GM18867 (cell line): ENCODE results near the gene AK8.
"Not testable (repeated sequence)": the region's sequence is repeated elsewhere in the genome, so short reads cannot be mapped to it uniquely, and the experiment has no call there.

ENCODE experiments used
- ATAC-seq: cut with Tn5 transposase; IDR thresholded peaks from one replicate; pipeline ENCODE4 v1.9.1; 2021; ENCODE audit warnings: mild to moderate bottlenecking, moderate library complexity; ENCODE audit not compliant: unreplicated experiment

Gene AK8

GRCh38 chr9:132722564-132723065 is 155.5 kb downstream of the AK8 start:
- no peak for ATAC-seq

GRCh38 chr9:132721661-132722060 is 156.4 kb downstream of the AK8 start:
- ATAC-seq: no peak

- not testable (repeated sequence) for ATAC-seq
These were observed 159.6 kb downstream of the AK8 start for GRCh38 chr9:132718381-132718928.

GRCh38 chr9:132717326-132717945 is 160.6 kb downstream of the AK8 start:
- ATAC-seq: no peak

GRCh38 chr9:132716007-132716406 is 162.1 kb downstream of the AK8 start:
- no peak for ATAC-seq

GRCh38 chr9:132712753-132713152 is 165.3 kb downstream of the AK8 start:
- ATAC-seq: no peak

- no peak for ATAC-seq
These were observed 166.2 kb downstream of the AK8 start for GRCh38 chr9:132711846-132712245.

GRCh38 chr9:132711152-132711551 is 166.9 kb downstream of the AK8 start:
- not testable (repeated sequence) for ATAC-seq

GRCh38 chr9:132710333-132710732 is 167.8 kb downstream of the AK8 start:
- no peak for ATAC-seq

- no peak for ATAC-seq
These were observed 169.2 kb downstream of the AK8 start for GRCh38 chr9:132708769-132709430.

GRCh38 chr9:132708239-132708638 is 169.8 kb downstream of the AK8 start:
- no peak for ATAC-seq

GRCh38 chr9:132703336-132703735 is 174.7 kb downstream of the AK8 start:
- ATAC-seq: no peak

- ATAC-seq: no peak
These were observed 175.8 kb downstream of the AK8 start for GRCh38 chr9:132702254-132702653.

GRCh38 chr9:132699956-132700355 is 178.1 kb downstream of the AK8 start:
- no peak for ATAC-seq

GRCh38 chr9:132698989-132699388 is 179.1 kb downstream of the AK8 start:
- ATAC-seq: no peak

GRCh38 chr9:132697230-132697629 is 180.9 kb downstream of the AK8 start:
- ATAC-seq: no peak

GRCh38 chr9:132694144-132694543 is 183.9 kb downstream of the AK8 start:
- ATAC-seq: no peak

GRCh38 chr9:132690696-132691095 is 187.4 kb downstream of the AK8 start:
- ATAC-seq: no peak

- no peak for ATAC-seq
These were observed 194.2 kb downstream of the AK8 start for GRCh38 chr9:132683873-132684272.

GRCh38 chr9:132681561-132681960 is 196.5 kb downstream of the AK8 start:
- ATAC-seq: no peak

- no peak for ATAC-seq
These were observed 198.0 kb downstream of the AK8 start for GRCh38 chr9:132679946-132680625.

- no peak for ATAC-seq
These were observed 200.1 kb downstream of the AK8 start for GRCh38 chr9:132677976-132678375.
